ENCODE data around the gene SLCO1C1.
"Not testable (repeated sequence)": the region's sequence is repeated elsewhere in the genome, so short reads cannot be mapped to it uniquely, and the experiment has no call there.

The SLCO1C1 gene

GRCh38 chr12:20783796-20784357 lies 88.7 kb downstream of the SLCO1C1 start:
- H3K27me3 ChIP-seq (ENCODE audit: control insufficient read depth in 1 of 2, insufficient read depth in 2 of 2, low read length in 2 of 2); H3K4me3 ChIP-seq (ENCODE audit: low read depth in 1 of 2, low read length in 2 of 2); H3K4me1 ChIP-seq (ENCODE audit: control insufficient read depth in 1 of 2, insufficient read depth in 2 of 2, low read length in 2 of 2); H3K27ac ChIP-seq (ENCODE audit: low read depth, low read length); H3K9me3 ChIP-seq (ENCODE audit: control insufficient read depth in 1 of 2, low read length in 2 of 2); H3K9ac ChIP-seq (ENCODE audit: low read depth in 1 of 2, low read length in 2 of 2); H3K36me3 ChIP-seq (ENCODE audit: control insufficient read depth in 1 of 2, insufficient read depth in 2 of 2, low read length in 2 of 2): not testable (repeated sequence)

- Histone ChIP-seq H3K9me3 (ENCODE audit: control insufficient read depth in 1 of 2, low read length in 2 of 2) (no peaks in the 10 kb centered on the region), H3K27me3 (ENCODE audit: control insufficient read depth in 1 of 2, insufficient read depth in 2 of 2, low read length in 2 of 2) (no peaks in the 10 kb centered on the region), H3K27ac (ENCODE audit: low read depth, low read length) (no peak overlapping the region), H3K9ac (ENCODE audit: low read depth in 1 of 2, low read length in 2 of 2) (no peak overlapping the region), H3K4me3 (ENCODE audit: low read depth in 1 of 2, low read length in 2 of 2) (no peak overlapping the region), H3K36me3 (ENCODE audit: control insufficient read depth in 1 of 2, insufficient read depth in 2 of 2, low read length in 2 of 2) (no peaks in the 10 kb centered on the region), H3K4me1 (ENCODE audit: control insufficient read depth in 1 of 2, insufficient read depth in 2 of 2, low read length in 2 of 2) (no peaks in the 10 kb centered on the region)
Measured at GRCh38 chr12:20792971-20793370, 97.8 kb downstream of the SLCO1C1 start.

- Histone ChIP-seq H3K27ac (ENCODE audit: low read depth, low read length) (no peak overlapping the region), H3K9ac (ENCODE audit: low read depth in 1 of 2, low read length in 2 of 2) (no peak overlapping the region), H3K9me3 (ENCODE audit: control insufficient read depth in 1 of 2, low read length in 2 of 2) (no peaks in the 10 kb centered on the region), H3K27me3 (ENCODE audit: control insufficient read depth in 1 of 2, insufficient read depth in 2 of 2, low read length in 2 of 2) (no peaks in the 10 kb centered on the region), H3K36me3 (ENCODE audit: control insufficient read depth in 1 of 2, insufficient read depth in 2 of 2, low read length in 2 of 2) (no peaks in the 10 kb centered on the region), H3K4me3 (ENCODE audit: low read depth in 1 of 2, low read length in 2 of 2) (no peak overlapping the region), H3K4me1 (ENCODE audit: control insufficient read depth in 1 of 2, insufficient read depth in 2 of 2, low read length in 2 of 2) (no peaks in the 10 kb centered on the region)
Measured at GRCh38 chr12:20798554-20798953, 103.4 kb downstream of the SLCO1C1 start.

- no peak overlapping the region for H3K4me3 ChIP-seq (ENCODE audit: low read depth in 1 of 2, low read length in 2 of 2)
- H3K27me3 ChIP-seq (ENCODE audit: control insufficient read depth in 1 of 2, insufficient read depth in 2 of 2, low read length in 2 of 2), result no peaks in the 10 kb centered on the region
- H3K4me1 ChIP-seq (ENCODE audit: control insufficient read depth in 1 of 2, insufficient read depth in 2 of 2, low read length in 2 of 2), result no peaks in the 10 kb centered on the region
- H3K27ac ChIP-seq (ENCODE audit: low read depth, low read length), result no peak overlapping the region
- H3K36me3 ChIP-seq (ENCODE audit: control insufficient read depth in 1 of 2, insufficient read depth in 2 of 2, low read length in 2 of 2), result no peaks in the 10 kb centered on the region
- no peaks in the 10 kb centered on the region for H3K9me3 ChIP-seq (ENCODE audit: control insufficient read depth in 1 of 2, low read length in 2 of 2)
- H3K9ac ChIP-seq (ENCODE audit: low read depth in 1 of 2, low read length in 2 of 2), result no peak overlapping the region
Measured at GRCh38 chr12:20800160-20800559, 105.0 kb downstream of the SLCO1C1 start.

GRCh38 chr12:20801035-20801434 lies 105.9 kb downstream of the SLCO1C1 start:
- H3K27me3 ChIP-seq (ENCODE audit: control insufficient read depth in 1 of 2, insufficient read depth in 2 of 2, low read length in 2 of 2), result no peaks in the 10 kb centered on the region
- H3K9ac ChIP-seq (ENCODE audit: low read depth in 1 of 2, low read length in 2 of 2), result no peak overlapping the region
- no peak overlapping the region for H3K4me3 ChIP-seq (ENCODE audit: low read depth in 1 of 2, low read length in 2 of 2)
- no peaks in the 10 kb centered on the region for H3K36me3 ChIP-seq (ENCODE audit: control insufficient read depth in 1 of 2, insufficient read depth in 2 of 2, low read length in 2 of 2)
- H3K27ac ChIP-seq (ENCODE audit: low read depth, low read length), result no peak overlapping the region
- no peaks in the 10 kb centered on the region for H3K9me3 ChIP-seq (ENCODE audit: control insufficient read depth in 1 of 2, low read length in 2 of 2)
- no peaks in the 10 kb centered on the region for H3K4me1 ChIP-seq (ENCODE audit: control insufficient read depth in 1 of 2, insufficient read depth in 2 of 2, low read length in 2 of 2)
